ENCODE data around the gene SCD.

GRCh38 chr10:100353770-100354485 is 6.9 kb downstream of the SCD start:
- TF ChIP-seq CBX3 (IDR thresholded peaks at IDR 0.05; ENCODE audit: borderline replicate concordance, low read depth) (no peak), EP300 (IDR thresholded peaks at IDR 0.05; ENCODE audit: borderline replicate concordance in 1 of 2, control insufficient read depth in 1 of 2, low read depth in 2 of 2, low read length in 2 of 2) (no peak), CTCF (IDR thresholded peaks at IDR 0.05 in 2 of 3, conservative IDR thresholded peaks at IDR 0.05 in 1 of 3; ENCODE audit: control insufficient read depth in 2 of 3, extremely low read depth in 1 of 3, insufficient read depth in 1 of 3, low read depth in 3 of 3, low read length in 3 of 3) (no peak), IRF3 (IDR thresholded peaks at IDR 0.05) (no peak), ZNF274 (IDR thresholded peaks at IDR 0.05; ENCODE audit: insufficient read depth, insufficient read length) (no peak), BCL3 (IDR thresholded peaks at IDR 0.05; ENCODE audit: borderline replicate concordance, insufficient read depth, low read depth, low read length, poor library complexity, severe bottlenecking) (no peak)

Measured in GM12878 (cell line).